Vagina (tissue), 2 donors: ENCODE results near the gene STEAP2. TPM values are rescaled to one million over a fixed set of nuclear protein-coding genes. Genes with fewer than 3 reads are reported as not detected.

Experiments used
- DNase-seq, 2 donors: peaks; one replicate each; pipeline ENCODE4 v3.0.0-alpha.2; 2017; ENCODE audit errors: extremely low spot score in 2 of 2
- H3K27ac ChIP-seq: fragments of 200-600 bp; sonication (generic); one replicate; pipeline ENCODE4 v1.5.1; 2019
- H3K27me3 ChIP-seq: fragments of 200-600 bp; sonication (generic); one replicate; pipeline ENCODE4 v1.5.1; 2019
- H3K36me3 ChIP-seq, 2 donors: fragments of 200-600 bp; sonication (generic); one replicate each; pipeline ENCODE4 v1.5.1; 2017 to 2019
- H3K4me1 ChIP-seq: fragments of 200-600 bp; sonication (generic); one replicate; pipeline ENCODE4 v1.5.1; 2019
- H3K4me3 ChIP-seq, 2 donors: fragments of 200-600 bp; sonication (generic); 1 replicate in 1 of 2; 2 replicates in 1 of 2; pipeline ENCODE4 v1.5.1; 2016 to 2019
- H3K9me3 ChIP-seq: fragments of 200-600 bp; sonication (generic); one replicate; pipeline ENCODE4 v1.5.1; 2019
- CTCF ChIP-seq, 3 experiments: fragments of 450-650 bp in 2 of 3; fragments of 200-600 bp in 1 of 3; sonication (generic) in 1 of 3; IDR thresholded peaks; one replicate each; pipeline ENCODE4 v1.5.1; 2017 to 2019; ENCODE audit warnings: antibody characterized with exemption in 3 of 3, mild to moderate bottlenecking in 2 of 3, moderate library complexity in 2 of 3
- POLR2A ChIP-seq, 2 donors: fragments of 450-650 bp; IDR thresholded peaks; one replicate each; pipeline ENCODE4 v1.6.1; 2017; ENCODE audit warnings: antibody characterized with exemption in 2 of 2, mild to moderate bottlenecking in 2 of 2, moderate library complexity in 2 of 2
- POLR2AphosphoS5 ChIP-seq, 2 donors: sonication (generic); formaldehyde crosslinking; IDR thresholded peaks; one replicate each; pipeline ENCODE4 v1.9.0; 2017; ENCODE audit warnings: antibody characterized with exemption in 2 of 2, mild to moderate bottlenecking in 2 of 2, low read depth in 1 of 2; ENCODE audit not compliant: insufficient read depth in 1 of 2
- intact Hi-C: fragments of 100-400 bp; cut with DNase I; formaldehyde crosslinking; loops from one replicate; pipeline ENCODE4 v1.15.1; 2023
- total RNA-seq: library from RNA; depleted of rRNA; stranded (reverse); fragments of >200 nt; gene quantifications from one replicate; pipeline ENCODE4 v1.2.3, GENCODE V29; 2016

STEAP2 gene
- total RNA-seq, 1 donor from 2014 or later = 32.2 TPM

GRCh38 chr7:90225181-90225580, 13.6 kb downstream of the STEAP2 start:
- Histone ChIP-seq H3K4me3 (no peak overlapping the region), H3K4me1 (no peaks in the 10 kb centered on the region), H3K27me3 (no peaks in the 10 kb centered on the region), H3K36me3 (no peaks in the 10 kb centered on the region), H3K9me3 (no peaks in the 10 kb centered on the region), H3K27ac (no peak overlapping the region)
- TF ChIP-seq CTCF (IDR thresholded peaks at IDR 0.05) (no peak), POLR2A (IDR thresholded peaks at IDR 0.05) (no peak), POLR2AphosphoS5 (IDR thresholded peaks at IDR 0.05; ENCODE audit: insufficient read depth in 1 of 2, low read depth in 1 of 2) (no peak)
- DNase-seq = no peak
- intact Hi-C loops = no loop called here

GRCh38 chr7:90225601-90226000, 14.1 kb downstream of the STEAP2 start:
- H3K27ac ChIP-seq = no peak overlapping the region
- intact Hi-C loops = no loop called here
- no peak for DNase-seq
- H3K4me3 ChIP-seq = no peak overlapping the region
- no peaks in the 10 kb centered on the region for H3K9me3 ChIP-seq
- TF ChIP-seq CTCF (IDR thresholded peaks at IDR 0.05) = no peak
- TF ChIP-seq POLR2A (IDR thresholded peaks at IDR 0.05) = no peak
- TF ChIP-seq POLR2AphosphoS5 (IDR thresholded peaks at IDR 0.05; ENCODE audit: insufficient read depth in 1 of 2, low read depth in 1 of 2) = no peak
- H3K4me1 ChIP-seq = no peaks in the 10 kb centered on the region
- H3K36me3 ChIP-seq = no peaks in the 10 kb centered on the region
- no peaks in the 10 kb centered on the region for H3K27me3 ChIP-seq

GRCh38 chr7:90227259-90227658, 15.7 kb downstream of the STEAP2 start:
- no peak for DNase-seq
- no peaks in the 10 kb centered on the region for H3K9me3 ChIP-seq
- intact Hi-C loops = no loop called here
- TF ChIP-seq POLR2AphosphoS5 (IDR thresholded peaks at IDR 0.05; ENCODE audit: insufficient read depth in 1 of 2, low read depth in 1 of 2) (no peak), POLR2A (IDR thresholded peaks at IDR 0.05) (no peak), CTCF (IDR thresholded peaks at IDR 0.05) (no peak)
- no peaks in the 10 kb centered on the region for H3K27me3 ChIP-seq
- H3K4me1 ChIP-seq = no peaks in the 10 kb centered on the region
- H3K27ac ChIP-seq = no peak overlapping the region
- H3K4me3 ChIP-seq = no peak overlapping the region
- no peaks in the 10 kb centered on the region for H3K36me3 ChIP-seq

GRCh38 chr7:90229682-90230081, 18.1 kb downstream of the STEAP2 start:
- no peaks in the 10 kb centered on the region for H3K27me3 ChIP-seq
- no peaks in the 10 kb centered on the region for H3K9me3 ChIP-seq
- no peaks in the 10 kb centered on the region for H3K4me1 ChIP-seq
- H3K27ac ChIP-seq = no peak overlapping the region
- DNase-seq = no peak
- no peak overlapping the region for H3K4me3 ChIP-seq
- intact Hi-C loops = no loop called here
- no peak for TF ChIP-seq CTCF (IDR thresholded peaks at IDR 0.05)
- TF ChIP-seq POLR2AphosphoS5 (IDR thresholded peaks at IDR 0.05; ENCODE audit: insufficient read depth in 1 of 2, low read depth in 1 of 2) = no peak
- TF ChIP-seq POLR2A (IDR thresholded peaks at IDR 0.05) = no peak
- no peaks in the 10 kb centered on the region for H3K36me3 ChIP-seq

- Histone ChIP-seq H3K27ac (no peak overlapping the region), H3K4me1 (no peaks in the 10 kb centered on the region), H3K36me3 (no peaks in the 10 kb centered on the region), H3K4me3 (no peak overlapping the region), H3K9me3 (no peaks in the 10 kb centered on the region), H3K27me3 (no peaks in the 10 kb centered on the region)
- TF ChIP-seq POLR2A (IDR thresholded peaks at IDR 0.05) (no peak), CTCF (IDR thresholded peaks at IDR 0.05) (no peak), POLR2AphosphoS5 (IDR thresholded peaks at IDR 0.05; ENCODE audit: insufficient read depth in 1 of 2, low read depth in 1 of 2) (no peak)
- no peak for DNase-seq
- intact Hi-C loops = no loop called here
Observed at GRCh38 chr7:90230834-90231233, 19.3 kb downstream of the STEAP2 start.
